GM23248 (cell line): ENCODE results near the gene RBM10. TPM values are rescaled to one million over a fixed set of nuclear protein-coding genes. Genes with fewer than 3 reads are reported as not detected.

ENCODE experiments used
- DNase-seq: peaks from one replicate; pipeline ENCODE4 v3.0.0-alpha.2; 2015
- H2AFZ ChIP-seq: fragments of 200-600 bp; sonication (generic); 2 replicates; pipeline ENCODE4 v1.6.1; 2016; ENCODE audit warnings: antibody characterized with exemption
- H3F3A ChIP-seq: fragments of 200-600 bp; sonication (generic); 2 replicates; pipeline ENCODE4 v1.6.1; 2016; ENCODE audit warnings: mild to moderate bottlenecking, antibody characterized with exemption, mixed run types; ENCODE audit not compliant: insufficient read depth
- H3K27ac ChIP-seq: fragments of 200-600 bp; sonication (generic); 2 replicates; pipeline ENCODE4 v1.5.1; 2016; ENCODE audit warnings: mild to moderate bottlenecking
- H3K27me3 ChIP-seq: fragments of 200-600 bp; sonication (generic); replicated peaks from 2 replicates; pipeline ENCODE4 v1.6.1; 2016; ENCODE audit warnings: mild to moderate bottlenecking; ENCODE audit not compliant: insufficient read depth
- H3K36me3 ChIP-seq: fragments of 200-600 bp; sonication (generic); 2 replicates; pipeline ENCODE4 v1.6.1; 2016; ENCODE audit warnings: low read depth, mild to moderate bottlenecking
- H3K4me1 ChIP-seq: fragments of 200-600 bp; sonication (generic); 2 replicates; pipeline ENCODE4 v1.6.1; 2016; ENCODE audit warnings: mild to moderate bottlenecking; ENCODE audit not compliant: insufficient read depth
- H3K4me2 ChIP-seq: fragments of 200-600 bp; sonication (generic); one replicate; pipeline ENCODE4 v1.6.1; 2016; ENCODE audit warnings: mild to moderate bottlenecking; ENCODE audit not compliant: unreplicated experiment
- H3K4me3 ChIP-seq: fragments of 200-600 bp; sonication (generic); 2 replicates; pipeline ENCODE4 v1.5.1; 2016; ENCODE audit warnings: mild to moderate bottlenecking
- H3K79me2 ChIP-seq: fragments of 200-600 bp; sonication (generic); 2 replicates; pipeline ENCODE4 v1.6.1; 2016; ENCODE audit warnings: mild to moderate bottlenecking; ENCODE audit not compliant: insufficient read depth
- H3K9ac ChIP-seq: fragments of 200-600 bp; sonication (generic); 2 replicates; pipeline ENCODE4 v1.6.1; 2016; ENCODE audit warnings: mild to moderate bottlenecking
- H3K9me2 ChIP-seq: fragments of 200-600 bp; sonication (generic); 2 replicates; pipeline ENCODE4 v1.6.1; 2016; ENCODE audit warnings: mixed run types, mild to moderate bottlenecking, moderate library complexity; ENCODE audit not compliant: insufficient read depth
- H3K9me3 ChIP-seq: fragments of 200-600 bp; sonication (generic); one replicate; pipeline ENCODE4 v1.6.1; 2017; ENCODE audit warnings: low read depth
- H4K20me1 ChIP-seq: fragments of 200-600 bp; sonication (generic); 2 replicates; pipeline ENCODE4 v1.6.0; 2016; ENCODE audit not compliant: insufficient read depth
- EZH2 ChIP-seq: fragments of 200-600 bp; sonication (generic); IDR thresholded peaks from 2 replicates; pipeline ENCODE4 v1.6.1; 2018; ENCODE audit warnings: antibody characterized with exemption, mild to moderate bottlenecking; ENCODE audit not compliant: insufficient read depth, poor library complexity, severe bottlenecking
- EZH2phosphoT487 ChIP-seq: fragments of 200-600 bp; sonication (generic); IDR thresholded peaks from 2 replicates; pipeline ENCODE4 v1.6.1; 2018; ENCODE audit warnings: antibody characterized with exemption, moderate library complexity, mild to moderate bottlenecking, low read depth; ENCODE audit not compliant: insufficient read depth
- WGBS, 2 experiments: methylation state at CpG; one replicate each; pipeline ENCODE4 v1.1.6; 2015 to 2017; ENCODE audit warnings: low lambda C conversion rate in 2 of 2, low coverage in 1 of 2; ENCODE audit errors: missing lambda C conversion rate in 2 of 2; 5-methylcytosine and 5-hydroxymethylcytosine counted together
- in situ Hi-C: fragments of 300-500 bp; cut with MboI; formaldehyde crosslinking; loops from 2 replicates; pipeline ENCODE4 v1.15.0; 2020
- polyA plus RNA-seq: library from polyadenylated mRNA; unstranded; fragments of >200 nt; fragmentation: Nextera tagmentation; extraction: Ambion mirVana; gene quantifications from 2 replicates; pipeline ENCODE4 v1.2.1, GENCODE V29; 2016
- total RNA-seq: library from RNA; depleted of rRNA; stranded (reverse); fragments of >200 nt; shearing (Covaris generic); gene quantifications from 2 replicates; pipeline ENCODE4 v1.2.3, GENCODE V29; 2014

RBM10 gene
- total and polyA plus RNA-seq, 2 experiments from 2014 or later = 30.6 to 40.1 TPM

GRCh38 chrX:47170861-47171692, 26.1 kb downstream of the RBM10 start:
- in situ Hi-C loops = no loop called here
- Histone ChIP-seq H3K9me2 (no peaks in the 10 kb centered on the region), H3K27ac (no peak overlapping the region), H2AFZ (no peak overlapping the region), H3K9ac (no peak overlapping the region), H4K20me1 (no peaks in the 10 kb centered on the region), H3K79me2 (peaks cover 41% of the 10 kb centered on the region), H3K4me3 (no peak overlapping the region), H3F3A (no peaks in the 10 kb centered on the region), H3K27me3 (no peaks in the 10 kb centered on the region), H3K9me3 (no peaks in the 10 kb centered on the region), H3K36me3 (no peaks in the 10 kb centered on the region), H3K4me1 (no peaks in the 10 kb centered on the region), H3K4me2 (no peak overlapping the region)
- WGBS, 2 experiments = 94% methylated on average over 9 to 16 of the region's 34 CpGs
- DNase-seq = no peak
- TF ChIP-seq EZH2 (no peak), EZH2phosphoT487 (no peak)

GRCh38 chrX:47171996-47172395, 27.0 kb downstream of the RBM10 start:
- WGBS, 2 experiments = 100% methylated on average over 2 of the region's 2 CpGs
- H4K20me1 ChIP-seq = no peaks in the 10 kb centered on the region
- no peaks in the 10 kb centered on the region for H3K27me3 ChIP-seq
- no peak overlapping the region for H3K27ac ChIP-seq
- DNase-seq = no peak
- in situ Hi-C loops = no loop called here
- H3K9me3 ChIP-seq = no peaks in the 10 kb centered on the region
- TF ChIP-seq EZH2phosphoT487 (no peak), EZH2 (no peak)
- H3K9me2 ChIP-seq = no peaks in the 10 kb centered on the region
- no peaks in the 10 kb centered on the region for H3K4me1 ChIP-seq
- H3K4me2 ChIP-seq = no peak overlapping the region
- no peak overlapping the region for H3K9ac ChIP-seq
- peaks cover 31% of the 10 kb centered on the region for H3K79me2 ChIP-seq
- no peak overlapping the region for H2AFZ ChIP-seq
- no peaks in the 10 kb centered on the region for H3F3A ChIP-seq
- no peaks in the 10 kb centered on the region for H3K36me3 ChIP-seq
- no peak overlapping the region for H3K4me3 ChIP-seq

GRCh38 chrX:47172549-47172948, 27.5 kb downstream of the RBM10 start:
- H3K9ac ChIP-seq = no peak overlapping the region
- H3K4me3 ChIP-seq = no peak overlapping the region
- in situ Hi-C loops = no loop called here
- H3K4me2 ChIP-seq = no peak overlapping the region
- H3K36me3 ChIP-seq = no peaks in the 10 kb centered on the region
- H4K20me1 ChIP-seq = no peaks in the 10 kb centered on the region
- H3K79me2 ChIP-seq = peaks cover 26% of the 10 kb centered on the region
- TF ChIP-seq EZH2phosphoT487 (no peak), EZH2 (no peak)
- no peaks in the 10 kb centered on the region for H3K27me3 ChIP-seq
- H3K4me1 ChIP-seq = no peaks in the 10 kb centered on the region
- no peak overlapping the region for H3K27ac ChIP-seq
- no peaks in the 10 kb centered on the region for H3F3A ChIP-seq
- DNase-seq = no peak
- no peaks in the 10 kb centered on the region for H3K9me3 ChIP-seq
- WGBS, 2 experiments = 90 to 92% methylated on average over 2 to 5 of the region's 7 CpGs
- no peak overlapping the region for H2AFZ ChIP-seq
- H3K9me2 ChIP-seq = no peaks in the 10 kb centered on the region

DNA sequence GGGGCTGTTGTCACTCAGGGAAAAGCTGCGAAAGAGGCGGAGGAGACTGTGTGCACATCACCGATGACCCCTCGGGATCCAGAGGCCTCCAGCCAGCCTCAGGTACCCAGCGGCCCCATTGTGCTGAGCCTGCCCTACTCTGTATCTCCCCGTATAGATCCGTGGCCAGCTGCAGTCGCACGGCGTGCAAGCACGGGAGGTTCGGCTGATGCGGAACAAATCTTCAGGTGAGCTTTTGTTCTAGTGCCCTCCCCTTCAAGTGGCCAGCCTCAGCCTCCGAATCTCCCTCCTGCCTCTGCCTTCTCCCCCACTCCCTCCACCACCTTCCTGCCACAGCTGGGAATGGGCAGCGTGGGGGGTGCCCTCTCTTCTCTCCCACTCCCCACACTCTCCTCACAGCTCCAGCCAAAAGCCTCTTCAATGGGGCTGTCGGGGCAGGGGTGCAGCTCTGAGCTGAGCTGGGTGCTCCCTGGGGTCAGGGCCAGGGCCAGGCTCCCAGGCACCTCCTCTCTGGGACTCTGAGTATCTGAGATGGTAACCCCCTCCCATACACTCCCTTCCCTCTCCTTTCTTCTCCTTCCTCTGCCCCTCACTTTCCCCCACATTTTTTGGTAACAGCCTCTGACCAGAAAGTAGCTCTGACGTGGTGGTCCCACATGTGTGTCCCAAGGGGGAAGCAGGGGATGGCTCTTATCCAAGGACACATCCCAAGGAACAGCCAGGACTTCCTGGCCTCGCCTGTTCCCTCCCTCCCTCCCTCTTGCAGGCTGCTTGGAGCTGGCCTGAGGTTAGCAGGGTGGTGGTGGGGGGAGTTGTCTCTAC, 28.2 kb downstream of the RBM10 start:
- Histone ChIP-seq H3K79me2 (peaks cover 20% of the 10 kb centered on the region), H3K9ac (no peak overlapping the region), H3K4me2 (no peak overlapping the region), H4K20me1 (no peaks in the 10 kb centered on the region), H3K9me2 (no peaks in the 10 kb centered on the region), H2AFZ (no peak overlapping the region), H3K4me3 (no peak overlapping the region), H3F3A (no peaks in the 10 kb centered on the region), H3K27ac (no peak overlapping the region), H3K27me3 (no peaks in the 10 kb centered on the region), H3K9me3 (no peaks in the 10 kb centered on the region), H3K4me1 (no peaks in the 10 kb centered on the region), H3K36me3 (no peaks in the 10 kb centered on the region)
- DNase-seq = no peak
- in situ Hi-C loops = no loop called here
- TF ChIP-seq EZH2 = no peak
- TF ChIP-seq EZH2phosphoT487 = no peak
- WGBS, 2 experiments = 86 to 100% methylated on average over 11 to 18 of the region's 18 CpGs
